Measurements from ENCODE around the gene SMARCA1.

- no peak for TF ChIP-seq POLR2A (IDR thresholded peaks at IDR 0.05; ENCODE audit: extremely low read depth, insufficient read length)
- TF ChIP-seq, protein P1, sequence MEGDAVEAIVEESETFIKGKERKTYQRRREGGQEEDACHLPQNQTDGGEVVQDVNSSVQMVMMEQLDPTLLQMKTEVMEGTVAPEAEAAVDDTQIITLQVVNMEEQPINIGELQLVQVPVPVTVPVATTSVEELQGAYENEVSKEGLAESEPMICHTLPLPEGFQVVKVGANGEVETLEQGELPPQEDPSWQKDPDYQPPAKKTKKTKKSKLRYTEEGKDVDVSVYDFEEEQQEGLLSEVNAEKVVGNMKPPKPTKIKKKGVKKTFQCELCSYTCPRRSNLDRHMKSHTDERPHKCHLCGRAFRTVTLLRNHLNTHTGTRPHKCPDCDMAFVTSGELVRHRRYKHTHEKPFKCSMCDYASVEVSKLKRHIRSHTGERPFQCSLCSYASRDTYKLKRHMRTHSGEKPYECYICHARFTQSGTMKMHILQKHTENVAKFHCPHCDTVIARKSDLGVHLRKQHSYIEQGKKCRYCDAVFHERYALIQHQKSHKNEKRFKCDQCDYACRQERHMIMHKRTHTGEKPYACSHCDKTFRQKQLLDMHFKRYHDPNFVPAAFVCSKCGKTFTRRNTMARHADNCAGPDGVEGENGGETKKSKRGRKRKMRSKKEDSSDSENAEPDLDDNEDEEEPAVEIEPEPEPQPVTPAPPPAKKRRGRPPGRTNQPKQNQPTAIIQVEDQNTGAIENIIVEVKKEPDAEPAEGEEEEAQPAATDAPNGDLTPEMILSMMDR (IDR thresholded peaks at IDR 0.05; ENCODE audit: low read depth, low read length): no peak
- TF ChIP-seq, protein P2, sequence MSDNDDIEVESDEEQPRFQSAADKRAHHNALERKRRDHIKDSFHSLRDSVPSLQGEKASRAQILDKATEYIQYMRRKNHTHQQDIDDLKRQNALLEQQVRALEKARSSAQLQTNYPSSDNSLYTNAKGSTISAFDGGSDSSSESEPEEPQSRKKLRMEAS (IDR thresholded peaks at IDR 0.05; ENCODE audit: low read depth, low read length): no peak
Measured at GRCh38 chrX:129449148-129449547, 74.1 kb downstream of the SMARCA1 start.

All from NB4 (cell line).